DMS153 treated with DMSO at 0.1 percent for 48 hours (cell line): Measurements from ENCODE around the gene TRAF3IP3.

Source experiments
- DNase-seq: peaks from one replicate; lab custom pipeline; 2025; ENCODE audit not compliant: unreplicated experiment; lab: John Stamatoyannopoulos, UW

TRAF3IP3 gene

GRCh38 chr1:209823143-209824041 lies 67.5 kb downstream of the TRAF3IP3 start:
- DNase-seq, result peak; percentile 77

- no peak for DNase-seq
Measured at GRCh38 chr1:209825591-209826434, 70.0 kb downstream of the TRAF3IP3 start.

DNA sequence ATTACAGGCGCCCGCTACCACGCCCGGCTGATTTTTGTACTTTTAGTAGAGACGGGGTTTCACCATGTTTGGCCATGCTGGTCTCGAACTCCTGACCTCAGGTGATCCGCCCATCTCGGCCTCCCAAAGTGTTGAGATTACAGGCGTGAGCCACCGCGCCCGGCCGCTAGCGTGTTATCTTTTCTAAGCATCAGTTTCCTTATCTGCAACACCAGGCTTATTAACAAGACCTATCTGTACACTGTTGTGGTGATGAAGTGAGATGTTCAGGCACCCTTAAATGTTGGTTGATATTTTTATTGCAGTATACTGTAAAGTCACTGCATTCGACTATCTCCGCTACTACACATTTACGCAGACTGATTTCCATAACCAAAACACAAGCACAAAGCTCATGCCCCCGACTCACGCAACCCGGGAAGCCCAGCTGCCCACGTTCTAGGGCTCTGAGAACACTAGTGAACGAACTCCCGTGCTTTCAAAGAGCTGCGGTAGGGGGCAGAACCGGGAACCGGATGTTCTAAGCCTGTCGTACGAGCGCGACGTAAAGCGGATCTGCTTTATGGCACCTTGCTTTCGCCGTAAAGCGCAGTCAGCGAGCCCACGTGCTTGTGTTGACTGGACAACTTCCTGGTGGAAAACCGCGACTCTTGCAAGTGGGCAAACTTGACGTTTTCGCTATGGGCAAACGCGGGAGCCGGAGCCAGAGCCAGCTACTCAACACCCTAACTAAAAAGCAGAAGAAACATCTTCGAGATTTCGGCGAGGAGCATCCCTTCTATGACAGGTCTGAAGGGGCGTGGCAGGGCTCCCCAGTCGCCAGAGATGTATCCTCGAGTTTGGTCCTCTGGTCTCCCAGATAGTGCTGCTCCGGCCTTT lies 71.8 kb downstream of the TRAF3IP3 start, which contains the start of gene UTP25:
TSS of gene UTP25 (plus strand) at position 589 of the 879 bp plus-strand sequence. CDS start at position 681, 92 bp downstream.
- peak; percentile 95 for DNase-seq

GRCh38 chr1:209829716-209830115 lies 73.9 kb downstream of the TRAF3IP3 start:
- DNase-seq, result no peak

GRCh38 chr1:209830722-209831121 lies 74.9 kb downstream of the TRAF3IP3 start:
- DNase-seq, result no peak

- DNase-seq, result no peak
Measured at GRCh38 chr1:209831615-209832014, 75.8 kb downstream of the TRAF3IP3 start.
